Calu3 (cell line): Measurements from ENCODE around the gene DLL4. TPM values are rescaled to one million over a fixed set of nuclear protein-coding genes. Genes with fewer than 3 reads are reported as not detected.

Experiments
- BruUV-seq: library from RNA; stranded (reverse); fragments of 400-500 nt; replicated peaks from 2 replicates; lab custom pipeline; 2021; lab: Mats Ljungman, UMichigan
- CTCF ChIA-PET: fragments of 300-600 bp; sonication (Branson Sonifier 250); formaldehyde crosslinking; loops from one replicate; lab custom pipeline; 2022; ENCODE audit warnings: antibody characterized with exemption; lab: Charles Lee
- DNase-seq: peaks from one replicate; pipeline ENCODE4 v3.0.0; 2022
- H3K27ac Mint-ChIP-seq: one replicate; pipeline ENCODE4 v1.8.0; 2022; ENCODE audit warnings: mixed read lengths; ENCODE audit not compliant: unreplicated experiment
- H3K27me3 Mint-ChIP-seq: one replicate; pipeline ENCODE4 v1.8.0; 2022; ENCODE audit warnings: mixed read lengths; ENCODE audit not compliant: unreplicated experiment
- H3K36me3 Mint-ChIP-seq: one replicate; pipeline ENCODE4 v1.8.0; 2022; ENCODE audit warnings: mild to moderate bottlenecking, moderate library complexity, mixed read lengths; ENCODE audit not compliant: insufficient read depth, unreplicated experiment
- H3K4me1 Mint-ChIP-seq: one replicate; pipeline ENCODE4 v1.8.0; 2022; ENCODE audit warnings: mild to moderate bottlenecking, low read depth, mixed read lengths; ENCODE audit not compliant: unreplicated experiment
- H3K4me3 Mint-ChIP-seq: one replicate; pipeline ENCODE4 v1.8.0; 2022; ENCODE audit warnings: mild to moderate bottlenecking, low read depth, moderate library complexity, mixed read lengths; ENCODE audit not compliant: unreplicated experiment
- H3K9me3 Mint-ChIP-seq: one replicate; pipeline ENCODE4 v1.8.0; 2022; ENCODE audit warnings: low read depth, mixed read lengths; ENCODE audit not compliant: unreplicated experiment
- CTCF ChIP-seq: fragments of 200-600 bp; IDR thresholded peaks from one replicate; pipeline ENCODE4 v1.8.0; 2022; ENCODE audit warnings: antibody characterized with exemption; ENCODE audit not compliant: unreplicated experiment
- intact Hi-C: fragments of 100-400 bp; cut with micrococcal nuclease; formaldehyde crosslinking; loops from one replicate; pipeline ENCODE4 v1.10.0; 2022; ENCODE audit not compliant: unreplicated experiment
- total RNA-seq: library from RNA; stranded (reverse); gene quantifications from 2 replicates; pipeline ENCODE4 v1.2.3, GENCODE V29; 2022

Gene DLL4
- total RNA-seq, 1 experiment from 2014 or later: not detected

GRCh38 chr15:40922608-40923005, 6.5 kb upstream of the DLL4 start:
- Mint-ChIP-seq H3K9me3 (no peaks in the 10 kb centered on the region), H3K27me3 (peaks cover 25% of the 10 kb centered on the region), H3K4me1 (no peaks in the 10 kb centered on the region), H3K27ac (no peak overlapping the region), H3K4me3 (no peak overlapping the region), H3K36me3 (no peaks in the 10 kb centered on the region)
- no TSS peak for BruUV-seq
- TF ChIP-seq CTCF: no peak
- CTCF ChIA-PET: no interaction called here
- intact Hi-C loops: no loop called here
- no peak for DNase-seq

GRCh38 chr15:40923551-40923950, 5.6 kb upstream of the DLL4 start:
- Mint-ChIP-seq H3K4me1 (no peaks in the 10 kb centered on the region), H3K27ac (no peak overlapping the region), H3K4me3 (no peak overlapping the region), H3K36me3 (no peaks in the 10 kb centered on the region), H3K9me3 (no peaks in the 10 kb centered on the region), H3K27me3 (peaks cover 27% of the 10 kb centered on the region)
- DNase-seq: no peak
- TF ChIP-seq CTCF: no peak
- BruUV-seq: no TSS peak
- intact Hi-C loops: no loop called here
- CTCF ChIA-PET: no interaction called here

GRCh38 chr15:40925495-40925862, 3.7 kb upstream of the DLL4 start:
- intact Hi-C loops: no loop called here
- peaks cover 7% of the 10 kb centered on the region for H3K4me1 Mint-ChIP-seq
- H3K9me3 Mint-ChIP-seq: no peaks in the 10 kb centered on the region
- H3K36me3 Mint-ChIP-seq: peaks cover 5% of the 10 kb centered on the region
- TF ChIP-seq CTCF: no peak
- peaks cover 37% of the 10 kb centered on the region for H3K27me3 Mint-ChIP-seq
- DNase-seq: no peak
- BruUV-seq: no TSS peak
- H3K27ac Mint-ChIP-seq: no peak overlapping the region
- CTCF ChIA-PET: no interaction called here
- peak overlapping the region; percentile 46 for H3K4me3 Mint-ChIP-seq

GRCh38 chr15:40925863-40926658, 3.1 kb upstream of the DLL4 start:
- intact Hi-C loops: no loop called here
- Mint-ChIP-seq H3K4me1 (peaks cover 8% of the 10 kb centered on the region), H3K36me3 (peaks cover 6% of the 10 kb centered on the region), H3K27ac (no peak overlapping the region), H3K4me3 (peak overlapping the region; percentile 46), H3K9me3 (no peaks in the 10 kb centered on the region), H3K27me3 (peaks cover 43% of the 10 kb centered on the region)
- DNase-seq: no peak
- no TSS peak for BruUV-seq
- TF ChIP-seq CTCF: no peak
- CTCF ChIA-PET: no interaction called here
